ENCODE measurements around the gene SEMA3A.

- TF ChIP-seq CTCF (IDR thresholded peaks at IDR 0.05) (no peak), POLR2AphosphoS5 (IDR thresholded peaks at IDR 0.05) (no peak), POLR2A (IDR thresholded peaks at IDR 0.05) (no peak)
Observed at GRCh38 chr7:84162584-84162983, 32.0 kb downstream of the SEMA3A start.

Measured in sigmoid colon (tissue), 4 donors.